Heart right ventricle (tissue), 16 donors: ENCODE data around the gene GABRR2. TPM values are rescaled to one million over a fixed set of nuclear protein-coding genes. Genes with fewer than 3 reads are reported as not detected.

Experiments used
- ATAC-seq, 8 donors: fragments of 200-7000 bp; cut with Tn5 transposase; one replicate each; pipeline ENCODE4 v1.9.1; 2020; ENCODE audit warnings: mild to moderate bottlenecking in 8 of 8, moderate library complexity in 8 of 8, moderate number of reproducible peaks in 1 of 8
- DNase-seq, 2 donors: peaks; one replicate each; pipeline ENCODE4 v3.0.0-alpha.2; 2020
- H3K27ac ChIP-seq, 10 donors: fragments of 200-600 bp; sonication (generic) in 2 of 10; one replicate each; pipeline versions ENCODE4 v1.5.0 to v1.8.0; 2020 to 2022; ENCODE audit warnings: mild to moderate bottlenecking in 3 of 10
- H3K27me3 ChIP-seq, 7 donors: fragments of 200-600 bp; one replicate each; pipeline ENCODE4 v1.8.0; 2021 to 2022; ENCODE audit warnings: mild to moderate bottlenecking in 2 of 7
- H3K36me3 ChIP-seq, 9 donors: fragments of 200-600 bp; sonication (generic) in 1 of 9; one replicate each; pipeline versions ENCODE4 v1.5.0 to v1.8.0; 2020 to 2022; ENCODE audit warnings: mild to moderate bottlenecking in 2 of 9
- H3K4me1 ChIP-seq, 9 donors: fragments of 200-600 bp; sonication (generic) in 1 of 9; one replicate each; pipeline versions ENCODE4 v1.5.0 to v1.8.0; 2020 to 2022; ENCODE audit warnings: mild to moderate bottlenecking in 4 of 9
- H3K4me3 ChIP-seq, 10 donors: fragments of 200-600 bp; sonication (generic) in 2 of 10; one replicate each; pipeline versions ENCODE4 v1.5.0 to v1.8.0; 2020 to 2022; ENCODE audit warnings: mild to moderate bottlenecking in 7 of 10, moderate library complexity in 2 of 10
- H3K9me3 ChIP-seq, 11 donors: fragments of 200-600 bp in 10 of 11; sonication (generic) in 2 of 11; one replicate each; pipeline versions ENCODE4 v1.5.0 to v1.8.0; 2013 to 2022; ENCODE audit warnings: mild to moderate bottlenecking in 2 of 11, control low read depth in 1 of 11, moderate library complexity in 1 of 11
- CTCF ChIP-seq, 9 donors: fragments of 200-600 bp; sonication (generic) in 2 of 9; IDR thresholded peaks; one replicate each; pipeline versions ENCODE4 v1.5.0 to v1.8.0; 2021 to 2022; ENCODE audit warnings: antibody characterized with exemption in 9 of 9, mild to moderate bottlenecking in 5 of 9, moderate library complexity in 1 of 9
- WGBS, 2 donors: extraction: QIAGEN DNeasy Blood & Tissue Kit; methylation state at CpG; one replicate each; pipeline ENCODE4 v1.1.7; 2013; ENCODE audit warnings: inconsistent platforms in 1 of 2; 5-methylcytosine and 5-hydroxymethylcytosine counted together
- intact Hi-C, 10 donors: fragments of 100-400 bp; cut with DNase I; formaldehyde crosslinking; loops; one replicate each; pipeline versions ENCODE4 v1.11.1 to v1.14.2; 2022
- polyA plus RNA-seq, 2 donors: library from polyadenylated mRNA; stranded (reverse); fragments of 200-250 nt; gene quantifications; one replicate each; pipeline ENCODE4 v1.2.3, GENCODE V29; 2013
- total RNA-seq, 10 donors: library from RNA; stranded (reverse); fragmentation: NEBNext Ultra II Directional in 3 of 10; extraction: Animal tissue kit (Norgen Biotek cat#: 25700) in 3 of 10; gene quantifications; one replicate each; pipeline versions ENCODE4 v1.2.1 to v1.2.4, GENCODE V29; 2021 to 2023
- donor health status: Arrhythmogenic right ventricular cardiomyopathy.
- donor health status: ischemic (EF 13 %, LVEDD 7.1; RV severe dilation, severe dysfunction).
- donor health status: healthy with polysubstance abuse.
- donor health status: DM: no; HTN: yes; CAD: no.
- donor health status: DM: no; HTN: no; CAD: no.
- donor health status: ischemic (EF 25% LVEDD 6.9; RV normal size, moderate dysfunction).
- donor health status: ischemic (EF 25% LVEDD 5.7; RV mildly dilated, moderate dysfunction).
- donor health status: healthy.
- donor health status: DM: yes; HTN: yes; CAD: no.
- donor health status: Ischemic cardiomyopathy.
- donor health status: ischemic (EF 35%, LVEDD 5.7; RV mildly dilated, moderate dysfunction).
- donor health status: nonischemic (EF 11% LVEDD 7.7; RV severe dilation, severe dysfunction).
- donor health status: DM: yes; HTN: yes; CAD: no.
- donor health status: PGD.
- donor health status: ischemic (EF 29% LVEDD 5.4; RV normal size, mild dysfunction).
- donor health status: nonischemic (EF 23%, LVEDD 6.1; RV moderate dilation, normal function).

GABRR2 gene
- total and polyA plus RNA-seq, 12 donors, result 0.14 to 1.2 (median 0.45) TPM; not detected in 3

GRCh38 chr6:89346433-89346832 lies 31.3 kb upstream of the GABRR2 start:
- ATAC-seq (no peak), DNase-seq (no peak)
- Histone ChIP-seq H3K4me3 (no peak overlapping the region), H3K27me3 (no peaks in the 10 kb centered on the region), H3K27ac (no peak overlapping the region), H3K9me3 (no peaks in the 10 kb centered on the region), H3K36me3 (peaks cover 0 to 23% (median 8%) of the 10 kb centered on the region in 9 donors), H3K4me1 (peaks cover 18 to 71% (median 61%) of the 10 kb centered on the region in 9 donors)
- 90 to 92% methylated on average over 4 of the region's 4 CpGs for WGBS, 2 donors
- no peak for TF ChIP-seq CTCF (IDR thresholded peaks at IDR 0.05)
- intact Hi-C loops, result loop anchor here in 2 of 10 donors (5.0 kb wide), 2 partner anchors 34 to 39 kb away; no protein-coding TSS in a partner anchor

GRCh38 chr6:89339565-89339964 lies 24.5 kb upstream of the GABRR2 start:
- Histone ChIP-seq H3K9me3 (no peaks in the 10 kb centered on the region), H3K27me3 (no peaks in the 10 kb centered on the region), H3K36me3 (peaks cover 0 to 88% (median 54%) of the 10 kb centered on the region in 9 donors), H3K4me1 (peaks cover 0 to 17% (median 5%) of the 10 kb centered on the region in 9 donors), H3K27ac (no peak overlapping the region), H3K4me3 (no peak overlapping the region)
- DNase-seq, result no peak
- intact Hi-C loops, result no loop called here
- TF ChIP-seq CTCF (IDR thresholded peaks at IDR 0.05), result no peak
- ATAC-seq, result no peak
- 91 to 96% methylated on average over 2 of the region's 2 CpGs for WGBS, 2 donors

DNA sequence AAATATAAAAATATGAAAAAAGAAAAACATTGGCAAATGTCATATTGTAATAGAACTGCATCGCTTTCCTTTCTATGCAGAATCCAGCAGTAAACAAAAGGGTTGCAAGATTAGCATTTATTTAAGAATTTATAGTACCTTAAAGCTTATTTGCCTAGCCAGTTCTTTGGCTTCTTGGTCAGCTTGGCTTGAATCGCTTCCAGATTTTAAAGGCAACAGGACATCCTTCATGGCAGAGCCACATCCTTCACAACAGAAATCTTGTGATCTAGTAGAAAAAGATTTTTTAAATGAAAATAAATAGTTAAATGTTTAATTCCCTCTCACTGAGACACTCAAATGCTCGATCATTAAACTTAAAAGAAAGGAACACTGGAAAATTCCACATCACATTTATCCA lies 20.1 kb upstream of the GABRR2 start:
- peaks cover 0 to 9% (median 0%) of the 10 kb centered on the region in 9 donors for H3K4me1 ChIP-seq
- no peaks in the 10 kb centered on the region for H3K9me3 ChIP-seq
- H3K4me3 ChIP-seq, result no peak overlapping the region
- ATAC-seq (no peak), DNase-seq (no peak)
- TF ChIP-seq CTCF (IDR thresholded peaks at IDR 0.05), result no peak
- H3K27ac ChIP-seq, result no peak overlapping the region
- WGBS, 2 donors, result 76 to 85% methylated on average over 3 of the region's 3 CpGs
- intact Hi-C loops, result no loop called here
- H3K27me3 ChIP-seq, result no peaks in the 10 kb centered on the region
- peaks cover 0 to 96% (median 48%) of the 10 kb centered on the region in 9 donors for H3K36me3 ChIP-seq

- WGBS, 2 donors, result 97 to 98% methylated on average over 1 of the region's 1 CpG
- H3K4me3 ChIP-seq, result no peak overlapping the region
- no peaks in the 10 kb centered on the region for H3K9me3 ChIP-seq
- DNase-seq, result no peak
- H3K27me3 ChIP-seq, result no peaks in the 10 kb centered on the region
- intact Hi-C loops, result no loop called here
- H3K4me1 ChIP-seq, result peaks cover 0 to 9% (median 0%) of the 10 kb centered on the region in 9 donors
- TF ChIP-seq CTCF (IDR thresholded peaks at IDR 0.05), result no peak
- no peak overlapping the region for H3K27ac ChIP-seq
- H3K36me3 ChIP-seq, result peaks cover 0 to 100% (median 38%) of the 10 kb centered on the region in 9 donors
- no peak for ATAC-seq
Measured at GRCh38 chr6:89330910-89331309, 15.8 kb upstream of the GABRR2 start.
